H9 (cell line): ENCODE results near the gene JAK1. TPM values are rescaled to one million over a fixed set of nuclear protein-coding genes. Genes with fewer than 3 reads are reported as not detected.

Experiments used
- DNase-seq: peaks from one replicate; pipeline ENCODE4 v3.0.0-alpha.2; 2017
- H2AFZ ChIP-seq: one replicate; pipeline ENCODE4 v1.6.1; 2013; ENCODE audit warnings: mild to moderate bottlenecking, low read length, control low read depth, moderate library complexity
- H2AK5ac ChIP-seq: 2 replicates; pipeline ENCODE4 v1.6.1; 2013; ENCODE audit warnings: low read length, control low read depth, mixed read lengths; ENCODE audit not compliant: insufficient read length
- H2BK120ac ChIP-seq: one replicate; pipeline ENCODE4 v1.6.1; 2013; ENCODE audit warnings: low read depth, mild to moderate bottlenecking, low read length, control low read depth, inconsistent platforms; ENCODE audit not compliant: poor library complexity, severe bottlenecking
- H2BK12ac ChIP-seq: 2 replicates; pipeline ENCODE4 v1.6.1; 2013; ENCODE audit warnings: low read length, control low read depth, mixed read lengths, low read depth; ENCODE audit not compliant: insufficient read length
- H2BK15ac ChIP-seq: 2 replicates; pipeline ENCODE4 v1.6.1; 2013; ENCODE audit warnings: low read depth, low read length, control low read depth
- H2BK20ac ChIP-seq: one replicate; pipeline ENCODE4 v1.6.1; 2013; ENCODE audit warnings: low read depth, mild to moderate bottlenecking, low read length, control low read depth, inconsistent platforms; ENCODE audit not compliant: poor library complexity, severe bottlenecking
- H2BK5ac ChIP-seq: 2 replicates; pipeline ENCODE4 v1.6.1; 2013; ENCODE audit warnings: low read length, control low read depth, mixed read lengths; ENCODE audit not compliant: insufficient read length
- H3K14ac ChIP-seq: 2 replicates; pipeline ENCODE4 v1.6.1; 2013; ENCODE audit warnings: low read length, control low read depth; ENCODE audit not compliant: insufficient read depth
- H3K18ac ChIP-seq: 2 replicates; pipeline ENCODE4 v1.6.1; 2013; ENCODE audit warnings: low read depth, mild to moderate bottlenecking, mixed read lengths, low read length, control low read depth; ENCODE audit not compliant: insufficient read length
- H3K23ac ChIP-seq: 2 replicates; pipeline ENCODE4 v1.6.1; 2013; ENCODE audit warnings: low read length, control low read depth, mixed read lengths, low read depth; ENCODE audit not compliant: insufficient read length
- H3K23me2 ChIP-seq: 2 replicates; pipeline ENCODE4 v1.6.1; 2013; ENCODE audit warnings: low read depth, mild to moderate bottlenecking, mixed read lengths, low read length, control low read depth; ENCODE audit not compliant: insufficient read length, poor library complexity, severe bottlenecking
- H3K27ac ChIP-seq: 2 replicates; pipeline ENCODE4 v1.5.1; 2013; ENCODE audit warnings: low read length, control low read depth, mixed read lengths, low read depth; ENCODE audit not compliant: insufficient read length
- H3K27me3 ChIP-seq: 2 replicates; pipeline ENCODE4 v1.6.1; 2013; ENCODE audit warnings: low read length, control low read depth, inconsistent platforms; ENCODE audit not compliant: insufficient read depth
- H3K4ac ChIP-seq: 2 replicates; pipeline ENCODE4 v1.6.1; 2013; ENCODE audit warnings: low read depth, mild to moderate bottlenecking, control low read depth, inconsistent platforms, low read length, moderate library complexity
- H3K4me1 ChIP-seq: 2 replicates; pipeline ENCODE4 v1.6.1; 2013; ENCODE audit warnings: low read length, control low read depth, inconsistent platforms; ENCODE audit not compliant: insufficient read depth
- H3K4me2 ChIP-seq: 2 replicates; pipeline ENCODE4 v1.6.1; 2013; ENCODE audit warnings: low read length, control low read depth, mixed read lengths; ENCODE audit not compliant: insufficient read length, insufficient read depth
- H3K56ac ChIP-seq: 2 replicates; pipeline ENCODE4 v1.6.1; 2013; ENCODE audit warnings: low read depth, mild to moderate bottlenecking, mixed read lengths, low read length, control low read depth; ENCODE audit not compliant: insufficient read length
- H3K79me1 ChIP-seq: 2 replicates; pipeline ENCODE4 v1.6.1; 2013; ENCODE audit warnings: low read depth, mild to moderate bottlenecking, moderate library complexity, low read length, control low read depth, inconsistent platforms; ENCODE audit not compliant: insufficient read depth, poor library complexity, severe bottlenecking
- H3K79me2 ChIP-seq: 2 replicates; pipeline ENCODE4 v1.6.1; 2013; ENCODE audit warnings: low read length, control low read depth, inconsistent platforms; ENCODE audit not compliant: insufficient read depth
- H3K9ac ChIP-seq: 2 replicates; pipeline ENCODE4 v1.6.1; 2013; ENCODE audit warnings: low read length, control low read depth, mixed read lengths; ENCODE audit not compliant: insufficient read length; ENCODE audit errors: extremely low read depth
- H3K9me3 ChIP-seq: one replicate; pipeline ENCODE4 v1.6.1; 2013; ENCODE audit warnings: low read depth, low read length, inconsistent platforms; ENCODE audit not compliant: control insufficient read depth
- H3T11ph ChIP-seq: one replicate; pipeline ENCODE4 v1.6.1; 2013; ENCODE audit warnings: mild to moderate bottlenecking, low read length, control low read depth, inconsistent platforms
- H4K20me1 ChIP-seq: one replicate; pipeline ENCODE4 v1.6.1; 2013; ENCODE audit not compliant: control insufficient read depth, insufficient read length, insufficient read depth
- H4K5ac ChIP-seq: 2 replicates; pipeline ENCODE4 v1.6.1; 2013; ENCODE audit warnings: low read depth, mild to moderate bottlenecking, mixed read lengths, low read length, control low read depth; ENCODE audit not compliant: insufficient read length
- H4K8ac ChIP-seq: replicated peaks from 2 replicates; pipeline ENCODE4 v1.6.1; 2013; ENCODE audit warnings: low read length, control low read depth, mixed read lengths, low read depth; ENCODE audit not compliant: insufficient read length
- H4K91ac ChIP-seq: 2 replicates; pipeline ENCODE4 v1.6.1; 2013; ENCODE audit warnings: low read depth, mild to moderate bottlenecking, moderate library complexity, mixed read lengths, low read length, control low read depth; ENCODE audit not compliant: insufficient read length
- H3K27ac Mint-ChIP-seq, 3 experiments: 2 replicates in 2 of 3; 3 replicates in 1 of 3; pipeline ENCODE4 v1.8.0; 2020 to 2021; ENCODE audit warnings: mixed read lengths in 3 of 3, mild to moderate bottlenecking in 1 of 3, moderate library complexity in 1 of 3
- H3K27me3 Mint-ChIP-seq: 2 replicates; pipeline ENCODE4 v1.8.0; 2021; ENCODE audit warnings: low read depth, mild to moderate bottlenecking, moderate library complexity, mixed read lengths
- H3K36me3 Mint-ChIP-seq, 3 experiments: 2 replicates in 2 of 3; 3 replicates in 1 of 3; pipeline ENCODE4 v1.8.0; 2020 to 2021; ENCODE audit warnings: low read depth in 3 of 3, mixed read lengths in 3 of 3; ENCODE audit not compliant: insufficient read depth in 1 of 3
- H3K4me1 Mint-ChIP-seq, 2 experiments: 2 replicates each; pipeline ENCODE4 v1.8.0; 2020; ENCODE audit warnings: mixed read lengths in 2 of 2
- H3K4me3 Mint-ChIP-seq, 2 experiments: 2 replicates in 1 of 2; 3 replicates in 1 of 2; pipeline ENCODE4 v1.8.0; 2020 to 2021; ENCODE audit warnings: mild to moderate bottlenecking in 2 of 2, mixed read lengths in 2 of 2, moderate library complexity in 1 of 2
- H3K9me3 Mint-ChIP-seq, 2 experiments: 2 replicates in 1 of 2; 3 replicates in 1 of 2; pipeline ENCODE4 v1.8.0; 2020; ENCODE audit warnings: mild to moderate bottlenecking in 2 of 2, mixed read lengths in 2 of 2, moderate library complexity in 1 of 2
- WGBS: extraction: QIAGEN DNeasy Blood & Tissue Kit; methylation state at CpG from one replicate; pipeline ENCODE4 v1.1.7; 2013; ENCODE audit warnings: missing lambda C conversion rate, low lambda C conversion rate, mixed read lengths; ENCODE audit not compliant: insufficient read length; ENCODE audit errors: extremely low coverage; 5-methylcytosine and 5-hydroxymethylcytosine counted together
- total RNA-seq: library from RNA; stranded (reverse); gene quantifications from 2 replicates; pipeline ENCODE4 v1.2.1, GENCODE V29; 2021
- TF ChIP-seq, protein P1 (sequence below): fragments of 200-600 bp; sonication (generic); conservative IDR thresholded peaks from 3 replicates; pipeline ENCODE4 v1.8.0; 2021; ENCODE audit warnings: antibody characterized with exemption, mild to moderate bottlenecking

The JAK1 gene
- total RNA-seq, 1 experiment from 2014 or later = 12.8 TPM

DNA sequence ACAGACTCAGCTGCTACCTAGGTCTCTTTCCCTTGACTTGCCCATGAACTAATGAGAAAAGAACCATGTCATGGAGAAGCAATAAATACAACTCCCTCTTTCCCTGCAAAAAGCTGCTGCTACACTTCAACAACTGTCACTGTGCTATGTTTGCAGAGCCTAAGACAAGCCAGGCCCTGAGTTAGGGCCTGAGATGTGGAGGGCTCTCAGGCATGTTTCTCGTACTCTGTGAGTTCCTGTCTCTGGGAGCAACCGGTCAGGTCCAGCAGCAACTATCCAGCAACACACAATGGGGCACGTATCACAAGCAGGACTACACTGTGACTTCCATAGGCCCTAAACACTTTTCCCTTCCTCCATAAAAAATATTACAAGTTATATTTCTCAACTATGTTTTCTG, 91.7 kb downstream of the JAK1 start:
- Histone ChIP-seq H2AFZ (no peak overlapping the region), H3K18ac (no peak overlapping the region), H3K27ac (no peak overlapping the region), H2BK20ac (no peak overlapping the region), H3K4me1 (no peaks in the 10 kb centered on the region), H2BK15ac (no peak overlapping the region), H2BK12ac (no peak overlapping the region), H2BK120ac (no peak overlapping the region), H2BK5ac (no peak overlapping the region), H4K8ac (no peak overlapping the region), H3K23ac (no peak overlapping the region), H3K4me2 (no peak overlapping the region), H3K27me3 (no peaks in the 10 kb centered on the region), H3K79me1 (no peaks in the 10 kb centered on the region), H4K91ac (no peak overlapping the region), H3K9ac (no peak overlapping the region), H3K79me2 (no peaks in the 10 kb centered on the region), H3K14ac (no peak overlapping the region), H3K9me3 (no peaks in the 10 kb centered on the region), H3K23me2 (no peaks in the 10 kb centered on the region), H4K20me1 (no peaks in the 10 kb centered on the region), H4K5ac (no peak overlapping the region), H3K4ac (no peak overlapping the region), H2AK5ac (no peak overlapping the region), H3K56ac (no peak overlapping the region), H3T11ph (no peak overlapping the region)
- Mint-ChIP-seq H3K9me3 (no peaks in the 10 kb centered on the region), H3K36me3 (peaks cover 5 to 11% (median 6%) of the 10 kb centered on the region in 3 experiments; a peak in 5 of 7 replicates), H3K4me3 (no peak overlapping the region), H3K27ac (peak overlapping the region in 2 of 3 experiments; percentile 15 to 75; a peak in 1 of 7 replicates), H3K27me3 (no peaks in the 10 kb centered on the region), H3K4me1 (peaks cover 14 to 17% of the 10 kb centered on the region in 2 experiments)
- TF ChIP-seq, protein P1, sequence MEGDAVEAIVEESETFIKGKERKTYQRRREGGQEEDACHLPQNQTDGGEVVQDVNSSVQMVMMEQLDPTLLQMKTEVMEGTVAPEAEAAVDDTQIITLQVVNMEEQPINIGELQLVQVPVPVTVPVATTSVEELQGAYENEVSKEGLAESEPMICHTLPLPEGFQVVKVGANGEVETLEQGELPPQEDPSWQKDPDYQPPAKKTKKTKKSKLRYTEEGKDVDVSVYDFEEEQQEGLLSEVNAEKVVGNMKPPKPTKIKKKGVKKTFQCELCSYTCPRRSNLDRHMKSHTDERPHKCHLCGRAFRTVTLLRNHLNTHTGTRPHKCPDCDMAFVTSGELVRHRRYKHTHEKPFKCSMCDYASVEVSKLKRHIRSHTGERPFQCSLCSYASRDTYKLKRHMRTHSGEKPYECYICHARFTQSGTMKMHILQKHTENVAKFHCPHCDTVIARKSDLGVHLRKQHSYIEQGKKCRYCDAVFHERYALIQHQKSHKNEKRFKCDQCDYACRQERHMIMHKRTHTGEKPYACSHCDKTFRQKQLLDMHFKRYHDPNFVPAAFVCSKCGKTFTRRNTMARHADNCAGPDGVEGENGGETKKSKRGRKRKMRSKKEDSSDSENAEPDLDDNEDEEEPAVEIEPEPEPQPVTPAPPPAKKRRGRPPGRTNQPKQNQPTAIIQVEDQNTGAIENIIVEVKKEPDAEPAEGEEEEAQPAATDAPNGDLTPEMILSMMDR = no peak
- WGBS = no CpG with 5 or more reads among the region's 3 CpGs
- no peak for DNase-seq
